ENCODE results near the gene SSPN. TPM values are rescaled to one million over a fixed set of nuclear protein-coding genes. Genes with fewer than 3 reads are reported as not detected.

The SSPN gene
- polyA plus RNA-seq, 1 experiment = 21.6 TPM

DNA sequence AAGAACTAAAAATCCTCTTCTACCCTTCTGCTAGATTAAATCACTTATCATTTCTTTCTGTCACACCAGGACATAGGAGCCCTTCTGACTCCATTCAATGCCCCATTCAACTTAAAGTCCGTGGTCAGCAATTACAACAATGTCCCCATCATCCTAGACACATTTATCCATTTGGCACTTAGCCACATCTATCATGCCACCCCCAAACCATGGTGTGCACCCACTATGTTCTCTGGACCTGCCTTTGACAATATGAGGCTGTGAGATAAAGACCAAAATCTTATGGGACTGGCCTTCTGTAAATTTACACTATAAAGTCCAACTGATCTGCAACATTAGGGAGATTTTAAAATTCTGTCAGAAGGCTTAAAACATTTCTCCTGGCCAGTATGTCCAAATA, 104.4 kb downstream of the SSPN start:
- DNase-seq (ENCODE audit: low read depth, low spot score) = no peak
- POLR2A ChIA-PET = no interaction called here
- Histone ChIP-seq H3K27ac (ENCODE audit: low read depth, low read length) (no peak overlapping the region), H3K4me3 (ENCODE audit: low read depth, low read length) (no peak overlapping the region), H3K9me3 (ENCODE audit: control insufficient read depth, insufficient read depth, low read length) (no peaks in the 10 kb centered on the region), H3K27me3 (ENCODE audit: control insufficient read depth, insufficient read depth, low read length) (no peaks in the 10 kb centered on the region)
- TF ChIP-seq, protein P1, sequence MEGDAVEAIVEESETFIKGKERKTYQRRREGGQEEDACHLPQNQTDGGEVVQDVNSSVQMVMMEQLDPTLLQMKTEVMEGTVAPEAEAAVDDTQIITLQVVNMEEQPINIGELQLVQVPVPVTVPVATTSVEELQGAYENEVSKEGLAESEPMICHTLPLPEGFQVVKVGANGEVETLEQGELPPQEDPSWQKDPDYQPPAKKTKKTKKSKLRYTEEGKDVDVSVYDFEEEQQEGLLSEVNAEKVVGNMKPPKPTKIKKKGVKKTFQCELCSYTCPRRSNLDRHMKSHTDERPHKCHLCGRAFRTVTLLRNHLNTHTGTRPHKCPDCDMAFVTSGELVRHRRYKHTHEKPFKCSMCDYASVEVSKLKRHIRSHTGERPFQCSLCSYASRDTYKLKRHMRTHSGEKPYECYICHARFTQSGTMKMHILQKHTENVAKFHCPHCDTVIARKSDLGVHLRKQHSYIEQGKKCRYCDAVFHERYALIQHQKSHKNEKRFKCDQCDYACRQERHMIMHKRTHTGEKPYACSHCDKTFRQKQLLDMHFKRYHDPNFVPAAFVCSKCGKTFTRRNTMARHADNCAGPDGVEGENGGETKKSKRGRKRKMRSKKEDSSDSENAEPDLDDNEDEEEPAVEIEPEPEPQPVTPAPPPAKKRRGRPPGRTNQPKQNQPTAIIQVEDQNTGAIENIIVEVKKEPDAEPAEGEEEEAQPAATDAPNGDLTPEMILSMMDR (IDR thresholded peaks at IDR 0.05; ENCODE audit: low read depth, low read length) = no peak
- CTCF ChIA-PET = interaction anchor here (0.7 kb wide), 1 partner anchor 19 kb away, joined by 3 read pairs; no protein-coding TSS in a partner anchor

Other genes with a start within 250 kb of the SSPN start
- gene RASSF8, start 236.9 kb upstream of the SSPN start, polyA plus RNA-seq (2011; rRNA removed) = 22.0 and 25.5 TPM in 2 replicates
- gene BHLHE41, start 70.5 kb upstream of the SSPN start, polyA plus RNA-seq (2011; rRNA removed) = 0.96 and 1.7 TPM in 2 replicates